Measurements from ENCODE around the gene SCARB2. TPM values are rescaled to one million over a fixed set of nuclear protein-coding genes. Genes with fewer than 3 reads are reported as not detected.
A peak's percentile ranks its signal among the peaks of the same experiment; 100 is the strongest.

SCARB2 gene
- total and polyA plus RNA-seq, 12 donors = 41.5 to 179 (median 134) TPM

GRCh38 chr4:76192236-76192635, 21.4 kb downstream of the SCARB2 start:
- Histone ChIP-seq H3K36me3 (replicated peaks in 1 of 2) (peaks cover 0 to 10% of the 10 kb centered on the region in 2 donors), H3K4me3 (no peak overlapping the region), H3K9me3 (replicated peaks in 1 of 3) (no peaks in the 10 kb centered on the region), H3K27ac (peak overlapping the region in 1 of 5 donors; percentile 82), H3K27me3 (no peaks in the 10 kb centered on the region), H3K4me1 (replicated peaks in 1 of 2) (peaks cover 12 to 41% of the 10 kb centered on the region in 2 donors)
- intact Hi-C loops (cut with DNase I) = loop anchor here in 1 of 2 donors (10.0 kb wide), 1 partner anchor 113 kb away; the partner anchor contains the start of gene STBD1
- WGBS, 4 donors = 64 to 80% (median 77%) methylated on average over 2 of the region's 2 CpGs
- TF ChIP-seq POLR2A (IDR thresholded peaks at IDR 0.05) (no peak), CTCF (IDR thresholded peaks at IDR 0.05) (no peak)
- DNase-seq = no peak

GRCh38 chr4:76188557-76188956, 25.1 kb downstream of the SCARB2 start:
- Histone ChIP-seq H3K9me3 (replicated peaks in 1 of 3) (no peaks in the 10 kb centered on the region), H3K27me3 (no peaks in the 10 kb centered on the region), H3K4me1 (replicated peaks in 1 of 2) (peaks cover 0 to 5% of the 10 kb centered on the region in 2 donors), H3K36me3 (replicated peaks in 1 of 2) (peaks cover 0 to 3% of the 10 kb centered on the region in 2 donors), H3K27ac (peak overlapping the region in 1 of 5 donors; percentile 11), H3K4me3 (no peak overlapping the region)
- 84 to 92% (median 89%) methylated on average over 3 of the region's 3 CpGs for WGBS, 4 donors
- intact Hi-C loops (cut with DNase I) = loop anchor here (10.0 kb wide), 3 partner anchors 66 to 316 kb away; partner anchors contain the start of genes FAM47E (in 1 of the 2) and STBD1 (in 1 of the 2)
- TF ChIP-seq CTCF (IDR thresholded peaks at IDR 0.05) (no peak), POLR2A (IDR thresholded peaks at IDR 0.05) (no peak)
- DNase-seq = no peak

- intact Hi-C loops (cut with DNase I) = loop anchor here (10.0 kb wide), 3 partner anchors 67 to 317 kb away; partner anchors contain the start of genes FAM47E (in 1 of the 2) and STBD1 (in 1 of the 2)
- TF ChIP-seq POLR2A (IDR thresholded peaks at IDR 0.05) (no peak), CTCF (IDR thresholded peaks at IDR 0.05) (no peak)
- H3K36me3 ChIP-seq (replicated peaks in 1 of 2) = no peaks in the 10 kb centered on the region
Observed at GRCh38 chr4:76188149-76188548, 25.5 kb downstream of the SCARB2 start.

GRCh38 chr4:76187152-76187551, 26.5 kb downstream of the SCARB2 start:
- H3K9me3 ChIP-seq (replicated peaks in 1 of 3) = no peaks in the 10 kb centered on the region
- H3K27me3 ChIP-seq = no peaks in the 10 kb centered on the region
- H3K4me3 ChIP-seq = no peak overlapping the region
- intact Hi-C loops (cut with DNase I) = loop anchor here (10.0 kb wide), 3 partner anchors 68 to 318 kb away; partner anchors contain the start of genes FAM47E (in 1 of the 2) and STBD1 (in 1 of the 2)
- DNase-seq = no peak
- no peak for TF ChIP-seq POLR2A (IDR thresholded peaks at IDR 0.05)
- no peak for TF ChIP-seq CTCF (IDR thresholded peaks at IDR 0.05)
- H3K27ac ChIP-seq = no peak overlapping the region
- H3K36me3 ChIP-seq (replicated peaks in 1 of 2) = no peaks in the 10 kb centered on the region
- H3K4me1 ChIP-seq (replicated peaks in 1 of 2) = no peaks in the 10 kb centered on the region
- WGBS, 4 donors = 67 to 72% (median 69%) methylated on average over 3 of the region's 3 CpGs

More at GRCh38 chr4:76188149-76188548, 25.5 kb downstream of the SCARB2 start:
- peak overlapping the region in 1 of 5 donors; percentile 11 for H3K27ac ChIP-seq
- DNase-seq = no peak
- no peaks in the 10 kb centered on the region for H3K9me3 ChIP-seq (replicated peaks in 1 of 3)
- no peak overlapping the region for H3K4me3 ChIP-seq
- H3K4me1 ChIP-seq (replicated peaks in 1 of 2) = peaks cover 0 to under 1% of the 10 kb centered on the region in 2 donors
- H3K27me3 ChIP-seq = no peaks in the 10 kb centered on the region
